HG03045 (cell line): Measurements from ENCODE around the gene PARD3.
"Not testable (repeated sequence)": the region's sequence is repeated elsewhere in the genome, so short reads cannot be mapped to it uniquely, and the experiment has no call there.

Experiments
- ATAC-seq: cut with Tn5 transposase; IDR thresholded peaks from one replicate; pipeline ENCODE4 v1.9.1; 2021; ENCODE audit warnings: mild to moderate bottlenecking, moderate library complexity; ENCODE audit not compliant: unreplicated experiment

PARD3 gene

GRCh38 chr10:34364253-34365037 lies 450.7 kb downstream of the PARD3 start:
- no peak for ATAC-seq

GRCh38 chr10:34360984-34361383 lies 454.1 kb downstream of the PARD3 start:
- ATAC-seq: no peak

- no peak for ATAC-seq
Measured at GRCh38 chr10:34359435-34359813, 455.7 kb downstream of the PARD3 start.

GRCh38 chr10:34358729-34359434 lies 456.2 kb downstream of the PARD3 start:
- no peak for ATAC-seq

- ATAC-seq: no peak
Measured at GRCh38 chr10:34356463-34356862, 458.6 kb downstream of the PARD3 start.

- ATAC-seq: not testable (repeated sequence)
Measured at GRCh38 chr10:34353530-34353929, 461.6 kb downstream of the PARD3 start.

GRCh38 chr10:34352599-34353204 lies 462.4 kb downstream of the PARD3 start:
- not testable (repeated sequence) for ATAC-seq

- ATAC-seq: no peak
Measured at GRCh38 chr10:34351161-34351560, 463.9 kb downstream of the PARD3 start.

- ATAC-seq: no peak
Measured at GRCh38 chr10:34348917-34349485, 466.1 kb downstream of the PARD3 start.

GRCh38 chr10:34348021-34348420 lies 467.1 kb downstream of the PARD3 start:
- no peak for ATAC-seq

- no peak for ATAC-seq
Measured at GRCh38 chr10:34347131-34347530, 468.0 kb downstream of the PARD3 start.

GRCh38 chr10:34346516-34347100 lies 468.5 kb downstream of the PARD3 start:
- ATAC-seq: no peak

- no peak for ATAC-seq
Measured at GRCh38 chr10:34345383-34345782, 469.7 kb downstream of the PARD3 start.

- ATAC-seq: no peak
Measured at GRCh38 chr10:34343764-34344163, 471.3 kb downstream of the PARD3 start.

- no peak for ATAC-seq
Measured at GRCh38 chr10:34341473-34341872, 473.6 kb downstream of the PARD3 start.

GRCh38 chr10:34340934-34341333 lies 474.2 kb downstream of the PARD3 start:
- ATAC-seq: no peak

GRCh38 chr10:34339816-34340553 lies 475.1 kb downstream of the PARD3 start:
- ATAC-seq: no peak

GRCh38 chr10:34337917-34338316 lies 477.2 kb downstream of the PARD3 start:
- ATAC-seq: no peak

- ATAC-seq: no peak
Measured at GRCh38 chr10:34335960-34336690, 479.0 kb downstream of the PARD3 start.

GRCh38 chr10:34334908-34335307 lies 480.2 kb downstream of the PARD3 start:
- ATAC-seq: no peak
